H9 (cell line): Measurements from ENCODE around the gene TMEM108. TPM values are rescaled to one million over a fixed set of nuclear protein-coding genes. Genes with fewer than 3 reads are reported as not detected.

Experiments
- DNase-seq: peaks from one replicate; pipeline ENCODE4 v3.0.0-alpha.2; 2017
- H2AFZ ChIP-seq: one replicate; pipeline ENCODE4 v1.6.1; 2013; ENCODE audit warnings: mild to moderate bottlenecking, low read length, control low read depth, moderate library complexity
- H2AK5ac ChIP-seq: 2 replicates; pipeline ENCODE4 v1.6.1; 2013; ENCODE audit warnings: low read length, control low read depth, mixed read lengths; ENCODE audit not compliant: insufficient read length
- H2BK120ac ChIP-seq: one replicate; pipeline ENCODE4 v1.6.1; 2013; ENCODE audit warnings: low read depth, mild to moderate bottlenecking, low read length, control low read depth, inconsistent platforms; ENCODE audit not compliant: poor library complexity, severe bottlenecking
- H2BK12ac ChIP-seq: 2 replicates; pipeline ENCODE4 v1.6.1; 2013; ENCODE audit warnings: low read length, control low read depth, mixed read lengths, low read depth; ENCODE audit not compliant: insufficient read length
- H2BK15ac ChIP-seq: 2 replicates; pipeline ENCODE4 v1.6.1; 2013; ENCODE audit warnings: low read depth, low read length, control low read depth
- H2BK20ac ChIP-seq: one replicate; pipeline ENCODE4 v1.6.1; 2013; ENCODE audit warnings: low read depth, mild to moderate bottlenecking, low read length, control low read depth, inconsistent platforms; ENCODE audit not compliant: poor library complexity, severe bottlenecking
- H2BK5ac ChIP-seq: 2 replicates; pipeline ENCODE4 v1.6.1; 2013; ENCODE audit warnings: low read length, control low read depth, mixed read lengths; ENCODE audit not compliant: insufficient read length
- H3K14ac ChIP-seq: 2 replicates; pipeline ENCODE4 v1.6.1; 2013; ENCODE audit warnings: low read length, control low read depth; ENCODE audit not compliant: insufficient read depth
- H3K18ac ChIP-seq: 2 replicates; pipeline ENCODE4 v1.6.1; 2013; ENCODE audit warnings: low read depth, mild to moderate bottlenecking, mixed read lengths, low read length, control low read depth; ENCODE audit not compliant: insufficient read length
- H3K23ac ChIP-seq: 2 replicates; pipeline ENCODE4 v1.6.1; 2013; ENCODE audit warnings: low read length, control low read depth, mixed read lengths, low read depth; ENCODE audit not compliant: insufficient read length
- H3K23me2 ChIP-seq: 2 replicates; pipeline ENCODE4 v1.6.1; 2013; ENCODE audit warnings: low read depth, mild to moderate bottlenecking, mixed read lengths, low read length, control low read depth; ENCODE audit not compliant: insufficient read length, poor library complexity, severe bottlenecking
- H3K27ac ChIP-seq: 2 replicates; pipeline ENCODE4 v1.5.1; 2013; ENCODE audit warnings: low read length, control low read depth, mixed read lengths, low read depth; ENCODE audit not compliant: insufficient read length
- H3K27me3 ChIP-seq: 2 replicates; pipeline ENCODE4 v1.6.1; 2013; ENCODE audit warnings: low read length, control low read depth, inconsistent platforms; ENCODE audit not compliant: insufficient read depth
- H3K4ac ChIP-seq: 2 replicates; pipeline ENCODE4 v1.6.1; 2013; ENCODE audit warnings: low read depth, mild to moderate bottlenecking, control low read depth, inconsistent platforms, low read length, moderate library complexity
- H3K4me1 ChIP-seq: 2 replicates; pipeline ENCODE4 v1.6.1; 2013; ENCODE audit warnings: low read length, control low read depth, inconsistent platforms; ENCODE audit not compliant: insufficient read depth
- H3K4me2 ChIP-seq: 2 replicates; pipeline ENCODE4 v1.6.1; 2013; ENCODE audit warnings: low read length, control low read depth, mixed read lengths; ENCODE audit not compliant: insufficient read length, insufficient read depth
- H3K56ac ChIP-seq: 2 replicates; pipeline ENCODE4 v1.6.1; 2013; ENCODE audit warnings: low read depth, mild to moderate bottlenecking, mixed read lengths, low read length, control low read depth; ENCODE audit not compliant: insufficient read length
- H3K79me1 ChIP-seq: 2 replicates; pipeline ENCODE4 v1.6.1; 2013; ENCODE audit warnings: low read depth, mild to moderate bottlenecking, moderate library complexity, low read length, control low read depth, inconsistent platforms; ENCODE audit not compliant: insufficient read depth, poor library complexity, severe bottlenecking
- H3K79me2 ChIP-seq: 2 replicates; pipeline ENCODE4 v1.6.1; 2013; ENCODE audit warnings: low read length, control low read depth, inconsistent platforms; ENCODE audit not compliant: insufficient read depth
- H3K9ac ChIP-seq: 2 replicates; pipeline ENCODE4 v1.6.1; 2013; ENCODE audit warnings: low read length, control low read depth, mixed read lengths; ENCODE audit not compliant: insufficient read length; ENCODE audit errors: extremely low read depth
- H3K9me3 ChIP-seq: one replicate; pipeline ENCODE4 v1.6.1; 2013; ENCODE audit warnings: low read depth, low read length, inconsistent platforms; ENCODE audit not compliant: control insufficient read depth
- H3T11ph ChIP-seq: one replicate; pipeline ENCODE4 v1.6.1; 2013; ENCODE audit warnings: mild to moderate bottlenecking, low read length, control low read depth, inconsistent platforms
- H4K20me1 ChIP-seq: one replicate; pipeline ENCODE4 v1.6.1; 2013; ENCODE audit not compliant: control insufficient read depth, insufficient read length, insufficient read depth
- H4K5ac ChIP-seq: 2 replicates; pipeline ENCODE4 v1.6.1; 2013; ENCODE audit warnings: low read depth, mild to moderate bottlenecking, mixed read lengths, low read length, control low read depth; ENCODE audit not compliant: insufficient read length
- H4K8ac ChIP-seq: replicated peaks from 2 replicates; pipeline ENCODE4 v1.6.1; 2013; ENCODE audit warnings: low read length, control low read depth, mixed read lengths, low read depth; ENCODE audit not compliant: insufficient read length
- H4K91ac ChIP-seq: 2 replicates; pipeline ENCODE4 v1.6.1; 2013; ENCODE audit warnings: low read depth, mild to moderate bottlenecking, moderate library complexity, mixed read lengths, low read length, control low read depth; ENCODE audit not compliant: insufficient read length
- H3K27ac Mint-ChIP-seq, 3 experiments: 2 replicates in 2 of 3; 3 replicates in 1 of 3; pipeline ENCODE4 v1.8.0; 2020 to 2021; ENCODE audit warnings: mixed read lengths in 3 of 3, mild to moderate bottlenecking in 1 of 3, moderate library complexity in 1 of 3
- H3K27me3 Mint-ChIP-seq: 2 replicates; pipeline ENCODE4 v1.8.0; 2021; ENCODE audit warnings: low read depth, mild to moderate bottlenecking, moderate library complexity, mixed read lengths
- H3K36me3 Mint-ChIP-seq, 3 experiments: 2 replicates in 2 of 3; 3 replicates in 1 of 3; pipeline ENCODE4 v1.8.0; 2020 to 2021; ENCODE audit warnings: low read depth in 3 of 3, mixed read lengths in 3 of 3; ENCODE audit not compliant: insufficient read depth in 1 of 3
- H3K4me1 Mint-ChIP-seq, 2 experiments: 2 replicates each; pipeline ENCODE4 v1.8.0; 2020; ENCODE audit warnings: mixed read lengths in 2 of 2
- H3K4me3 Mint-ChIP-seq, 2 experiments: 2 replicates in 1 of 2; 3 replicates in 1 of 2; pipeline ENCODE4 v1.8.0; 2020 to 2021; ENCODE audit warnings: mild to moderate bottlenecking in 2 of 2, mixed read lengths in 2 of 2, moderate library complexity in 1 of 2
- H3K9me3 Mint-ChIP-seq, 2 experiments: 2 replicates in 1 of 2; 3 replicates in 1 of 2; pipeline ENCODE4 v1.8.0; 2020; ENCODE audit warnings: mild to moderate bottlenecking in 2 of 2, mixed read lengths in 2 of 2, moderate library complexity in 1 of 2
- CTCF ChIP-seq: fragments of 200-600 bp; sonication (generic); conservative IDR thresholded peaks from 3 replicates; pipeline ENCODE4 v1.8.0; 2021; ENCODE audit warnings: antibody characterized with exemption, mild to moderate bottlenecking
- WGBS: extraction: QIAGEN DNeasy Blood & Tissue Kit; methylation state at CpG from one replicate; pipeline ENCODE4 v1.1.7; 2013; ENCODE audit warnings: missing lambda C conversion rate, low lambda C conversion rate, mixed read lengths; ENCODE audit not compliant: insufficient read length; ENCODE audit errors: extremely low coverage; 5-methylcytosine and 5-hydroxymethylcytosine counted together
- total RNA-seq: library from RNA; stranded (reverse); gene quantifications from 2 replicates; pipeline ENCODE4 v1.2.1, GENCODE V29; 2021

TMEM108 gene
- total RNA-seq, 1 experiment from 2014 or later, result 5.0 TPM

- Histone ChIP-seq H4K5ac (no peak overlapping the region), H2BK120ac (no peak overlapping the region), H2AFZ (no peak overlapping the region), H3K56ac (no peak overlapping the region), H3K27me3 (no peaks in the 10 kb centered on the region), H3K4me2 (no peak overlapping the region), H2BK12ac (no peak overlapping the region), H3K14ac (no peak overlapping the region), H2AK5ac (no peak overlapping the region), H3K18ac (no peak overlapping the region), H4K8ac (no peak overlapping the region), H4K91ac (no peak overlapping the region), H3K79me1 (no peaks in the 10 kb centered on the region), H3T11ph (no peak overlapping the region), H2BK15ac (no peak overlapping the region), H3K23me2 (no peaks in the 10 kb centered on the region), H3K9me3 (no peaks in the 10 kb centered on the region), H3K4ac (no peak overlapping the region), H3K23ac (no peak overlapping the region), H3K79me2 (no peaks in the 10 kb centered on the region), H2BK20ac (no peak overlapping the region), H3K4me1 (peaks cover 9% of the 10 kb centered on the region; the same call in 1 of the 2 replicates), H3K27ac (no peak overlapping the region), H2BK5ac (no peak overlapping the region), H3K9ac (no peak overlapping the region), H4K20me1 (no peaks in the 10 kb centered on the region)
- no peak for DNase-seq
- H3K36me3 Mint-ChIP-seq, result peaks cover 0 to 5% (median 0%) of the 10 kb centered on the region in 3 experiments; a peak in 1 of 7 replicates
- H3K9me3 Mint-ChIP-seq, result no peaks in the 10 kb centered on the region
- H3K27ac Mint-ChIP-seq, result no peak overlapping the region
- no peak for TF ChIP-seq CTCF
- H3K4me3 Mint-ChIP-seq, result no peak overlapping the region
- H3K4me1 Mint-ChIP-seq, result peaks cover 26 to 36% of the 10 kb centered on the region in 2 experiments
- no peaks in the 10 kb centered on the region for H3K27me3 Mint-ChIP-seq
- no CpG with 5 or more reads among the region's 2 CpGs for WGBS
Measured at GRCh38 chr3:133053532-133053931, 15.3 kb downstream of the TMEM108 start.
